Stimulated activated effector memory CD8-positive, alpha-beta T cell treated with anti-CD3 and anti-CD28 coated beads, Interleukin-12 subunit alpha, Interleukin-12 subunit beta, amount 100 ng/mL, for 72 hours (primary cell): ENCODE results near the gene PRKAR1B.

Source experiments
- ATAC-seq: fragments of 150-1000 bp; cut with Tn5 transposase; 2 replicates; pipeline ENCODE4 v1.10.0; 2021
- DNase-seq, 2 donors: peaks; one replicate each; pipeline ENCODE4 v3.0.0; 2021 to 2022; ENCODE audit warnings: low spot score in 2 of 2
- H3K27ac Mint-ChIP-seq: one replicate; pipeline ENCODE4 v1.8.0; 2022; ENCODE audit warnings: mild to moderate bottlenecking, mixed read lengths
- H3K36me3 Mint-ChIP-seq: one replicate; pipeline ENCODE4 v1.8.0; 2022; ENCODE audit warnings: mild to moderate bottlenecking, mixed read lengths
- H3K4me1 Mint-ChIP-seq: one replicate; pipeline ENCODE4 v1.8.0; 2022; ENCODE audit warnings: mixed read lengths
- H3K4me3 Mint-ChIP-seq: one replicate; pipeline ENCODE4 v1.8.0; 2022; ENCODE audit warnings: mild to moderate bottlenecking, mixed read lengths
- H3K9me3 Mint-ChIP-seq: one replicate; pipeline ENCODE4 v1.8.0; 2022; ENCODE audit warnings: mixed read lengths

The PRKAR1B gene

DNA sequence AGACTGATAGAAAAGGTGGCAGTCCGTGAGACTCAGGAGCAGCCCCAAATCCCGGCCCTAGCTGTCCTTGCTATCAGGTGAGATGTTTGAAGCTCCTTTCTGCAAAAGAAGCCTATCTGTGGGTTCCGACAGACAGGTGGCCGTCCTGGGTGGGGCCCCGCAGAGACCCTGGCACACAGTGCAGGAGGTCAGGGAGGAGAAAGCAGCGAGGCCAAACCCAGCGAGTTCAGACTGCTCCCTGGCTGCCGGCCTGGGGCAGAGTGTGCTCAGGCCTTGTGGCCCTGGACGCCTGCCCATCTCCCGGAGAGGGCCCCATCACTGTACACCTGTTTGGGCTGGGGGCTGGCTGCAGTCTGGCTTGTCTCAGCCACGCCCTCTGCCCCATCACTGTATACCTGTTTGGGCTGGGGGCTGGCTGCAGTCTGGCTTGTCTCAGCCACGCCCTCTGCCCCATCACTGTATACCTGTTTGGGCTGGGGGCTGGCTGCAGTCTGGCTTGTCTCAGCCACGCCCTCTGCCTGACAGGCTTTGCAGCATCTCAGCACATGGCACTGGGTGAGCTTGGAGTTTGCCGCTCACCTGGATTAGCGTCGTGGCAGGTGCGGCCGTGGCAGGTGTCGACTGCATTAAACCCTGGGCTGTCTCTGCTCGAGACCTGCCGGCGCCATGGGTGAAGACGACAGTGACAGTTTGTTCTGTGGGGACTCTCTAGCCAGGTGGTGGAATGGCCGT is 11.8 kb upstream of the PRKAR1B start:
- no peaks in the 10 kb centered on the region for H3K4me1 Mint-ChIP-seq
- no peak overlapping the region for H3K4me3 Mint-ChIP-seq
- no peak for DNase-seq
- no peak overlapping the region for H3K27ac Mint-ChIP-seq
- H3K9me3 Mint-ChIP-seq, result peaks cover 5% of the 10 kb centered on the region
- no peak for ATAC-seq
- H3K36me3 Mint-ChIP-seq, result peaks cover 20% of the 10 kb centered on the region

DNA sequence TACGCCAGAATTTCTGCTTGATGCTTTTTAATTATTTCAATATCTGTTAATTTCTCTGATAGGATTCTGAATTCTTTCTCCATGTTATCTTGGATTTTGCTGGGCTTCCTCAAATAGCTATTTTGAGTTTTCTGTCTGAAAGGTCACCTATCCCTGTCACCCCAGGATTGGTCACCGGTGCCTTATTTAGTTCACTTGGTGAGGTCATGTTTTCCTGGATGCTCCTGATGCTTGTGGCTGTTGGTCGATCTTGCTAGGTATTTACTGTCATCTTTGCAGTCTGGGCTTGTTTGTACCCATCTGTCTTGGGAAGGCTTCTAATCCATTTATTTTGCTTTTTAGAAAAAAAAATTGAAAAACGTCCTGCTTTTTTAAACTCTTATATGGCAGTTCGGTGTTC is 11.2 kb upstream of the PRKAR1B start:
- ATAC-seq, result no peak
- Mint-ChIP-seq H3K36me3 (peaks cover 16% of the 10 kb centered on the region), H3K4me3 (no peak overlapping the region), H3K9me3 (peaks cover 5% of the 10 kb centered on the region), H3K27ac (no peak overlapping the region), H3K4me1 (no peaks in the 10 kb centered on the region)
- no peak for DNase-seq

DNA sequence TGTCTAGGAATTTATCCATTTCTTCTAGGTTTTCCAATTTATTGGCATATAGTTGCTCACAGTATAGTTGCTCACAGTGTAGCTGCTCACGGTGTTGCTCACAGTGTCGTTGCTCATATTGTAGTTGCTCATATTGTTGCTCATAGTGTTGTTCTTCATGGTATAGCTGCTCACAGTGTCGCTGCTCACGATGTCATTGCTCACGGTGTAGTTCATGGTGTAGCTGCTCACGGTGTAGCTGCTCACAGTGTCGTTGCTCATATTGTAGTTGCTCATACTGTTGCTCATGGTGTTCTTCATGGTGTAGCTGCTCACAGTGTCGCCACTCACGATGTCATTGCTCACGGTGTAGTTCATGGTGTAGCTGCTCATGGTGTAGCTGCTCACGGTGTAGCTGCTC is 7.7 kb upstream of the PRKAR1B start:
- Mint-ChIP-seq H3K4me1 (no peaks in the 10 kb centered on the region), H3K27ac (no peak overlapping the region), H3K9me3 (peaks cover 5% of the 10 kb centered on the region), H3K36me3 (peaks cover 8% of the 10 kb centered on the region), H3K4me3 (no peak overlapping the region)
- DNase-seq, result no peak
- ATAC-seq, result no peak

DNA sequence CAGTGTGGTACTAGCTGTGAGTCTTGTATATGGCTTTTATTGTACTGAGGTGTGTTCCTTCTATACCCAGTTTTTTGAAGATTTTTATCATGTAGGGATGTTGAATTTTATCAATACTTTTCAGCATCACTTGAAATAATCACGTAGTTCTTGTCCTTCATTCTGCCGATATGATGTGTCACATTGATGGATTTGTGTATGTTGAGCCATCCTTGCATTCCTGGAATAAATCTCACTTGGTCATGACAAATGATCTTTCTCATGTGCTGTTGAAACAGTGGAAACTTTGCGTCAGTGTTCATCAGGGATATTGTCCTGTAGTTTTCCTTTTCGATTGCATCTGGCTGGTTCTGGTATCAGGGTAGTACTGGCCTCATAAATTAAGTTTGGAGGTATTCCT is 7.1 kb upstream of the PRKAR1B start:
- H3K36me3 Mint-ChIP-seq, result peaks cover 8% of the 10 kb centered on the region
- no peak for DNase-seq
- no peak for ATAC-seq
- H3K9me3 Mint-ChIP-seq, result peaks cover 5% of the 10 kb centered on the region
- H3K4me3 Mint-ChIP-seq, result no peak overlapping the region
- H3K27ac Mint-ChIP-seq, result no peak overlapping the region
- H3K4me1 Mint-ChIP-seq, result no peaks in the 10 kb centered on the region

DNA sequence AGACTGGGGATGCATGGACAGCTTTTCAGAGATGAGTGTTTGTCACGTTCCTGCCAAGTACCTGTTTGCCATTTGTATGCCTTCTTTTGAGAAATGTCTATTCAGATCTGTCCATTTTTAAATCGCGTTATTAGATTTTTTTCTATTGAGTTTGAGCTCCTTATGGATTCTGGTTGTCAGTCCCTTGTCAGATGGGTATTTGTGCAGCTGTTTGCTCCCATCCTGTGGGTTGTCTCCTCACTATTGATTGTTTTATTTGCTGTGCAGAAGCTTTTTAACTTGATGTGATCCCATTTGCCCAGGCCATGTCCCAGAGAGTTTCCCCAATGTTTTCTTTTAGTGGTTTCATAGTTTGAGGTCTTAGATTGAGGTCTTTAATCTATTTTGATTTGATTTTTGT is 5.5 kb upstream of the PRKAR1B start:
- Mint-ChIP-seq H3K27ac (no peak overlapping the region), H3K36me3 (peaks cover 13% of the 10 kb centered on the region), H3K9me3 (peaks cover 5% of the 10 kb centered on the region), H3K4me3 (no peak overlapping the region), H3K4me1 (peaks cover 12% of the 10 kb centered on the region)
- DNase-seq, result no peak
- ATAC-seq, result no peak

DNA sequence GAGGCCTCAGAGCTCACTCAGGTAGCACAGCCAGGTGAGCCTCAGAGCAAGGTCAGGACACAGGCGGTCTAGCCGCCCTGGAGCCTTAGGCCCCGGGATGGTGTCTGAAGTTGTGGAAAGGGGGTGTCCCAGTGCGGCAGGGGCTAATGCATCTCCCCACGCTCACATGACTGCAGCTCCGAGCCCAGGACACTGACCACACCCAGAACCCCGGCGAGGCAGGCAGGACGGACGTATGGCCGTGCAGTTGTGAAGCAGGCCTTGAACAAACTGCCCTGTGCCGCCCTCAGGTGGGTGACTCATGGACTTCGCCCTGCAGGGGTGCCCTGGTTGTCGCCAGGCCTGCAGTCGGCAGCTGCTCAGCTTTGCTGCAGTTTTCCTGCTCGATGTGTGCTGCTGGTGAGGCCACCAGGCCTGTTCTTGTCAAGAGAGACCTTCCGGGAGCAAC is 5.0 kb upstream of the PRKAR1B start:
- Mint-ChIP-seq H3K36me3 (peaks cover 13% of the 10 kb centered on the region), H3K9me3 (peaks cover 5% of the 10 kb centered on the region), H3K27ac (no peak overlapping the region), H3K4me3 (no peak overlapping the region), H3K4me1 (peaks cover 14% of the 10 kb centered on the region)
- no peak for ATAC-seq
- no peak for DNase-seq

DNA sequence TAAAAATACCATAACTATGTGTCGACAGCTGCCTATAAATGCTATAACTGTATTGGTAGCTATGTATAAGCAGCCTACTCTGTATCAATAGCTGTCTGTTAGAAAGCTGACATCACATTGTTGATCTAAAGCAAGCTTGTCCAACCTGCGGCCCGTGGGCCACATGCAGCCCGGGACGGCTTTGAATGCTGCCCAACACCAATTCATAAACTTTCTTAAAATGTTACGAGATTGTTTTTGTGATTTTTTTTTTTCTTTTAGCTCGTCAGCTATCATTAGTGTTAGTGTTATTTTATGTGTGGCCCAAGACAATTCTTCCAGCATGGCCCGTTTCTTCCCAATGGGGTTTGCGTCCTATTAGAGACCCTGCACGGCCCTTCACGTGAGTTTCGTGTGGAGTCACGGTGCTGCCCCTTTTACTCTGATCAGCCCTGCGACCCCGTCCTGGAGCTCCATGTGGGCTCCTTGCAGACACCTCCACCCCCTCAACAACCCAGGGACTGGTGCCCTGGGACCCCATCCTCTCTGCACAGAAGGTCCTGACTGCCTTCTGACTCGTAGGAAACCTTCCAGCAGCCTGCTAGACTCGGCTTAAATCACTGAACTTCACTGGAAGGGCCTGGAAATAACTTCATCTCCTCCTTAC is 4.5 kb upstream of the PRKAR1B start:
- ATAC-seq (no peak), DNase-seq (no peak)
- peaks cover 13% of the 10 kb centered on the region for H3K36me3 Mint-ChIP-seq
- no peak overlapping the region for H3K27ac Mint-ChIP-seq
- H3K9me3 Mint-ChIP-seq, result peaks cover 5% of the 10 kb centered on the region
- peaks cover 14% of the 10 kb centered on the region for H3K4me1 Mint-ChIP-seq
- no peak overlapping the region for H3K4me3 Mint-ChIP-seq

DNA sequence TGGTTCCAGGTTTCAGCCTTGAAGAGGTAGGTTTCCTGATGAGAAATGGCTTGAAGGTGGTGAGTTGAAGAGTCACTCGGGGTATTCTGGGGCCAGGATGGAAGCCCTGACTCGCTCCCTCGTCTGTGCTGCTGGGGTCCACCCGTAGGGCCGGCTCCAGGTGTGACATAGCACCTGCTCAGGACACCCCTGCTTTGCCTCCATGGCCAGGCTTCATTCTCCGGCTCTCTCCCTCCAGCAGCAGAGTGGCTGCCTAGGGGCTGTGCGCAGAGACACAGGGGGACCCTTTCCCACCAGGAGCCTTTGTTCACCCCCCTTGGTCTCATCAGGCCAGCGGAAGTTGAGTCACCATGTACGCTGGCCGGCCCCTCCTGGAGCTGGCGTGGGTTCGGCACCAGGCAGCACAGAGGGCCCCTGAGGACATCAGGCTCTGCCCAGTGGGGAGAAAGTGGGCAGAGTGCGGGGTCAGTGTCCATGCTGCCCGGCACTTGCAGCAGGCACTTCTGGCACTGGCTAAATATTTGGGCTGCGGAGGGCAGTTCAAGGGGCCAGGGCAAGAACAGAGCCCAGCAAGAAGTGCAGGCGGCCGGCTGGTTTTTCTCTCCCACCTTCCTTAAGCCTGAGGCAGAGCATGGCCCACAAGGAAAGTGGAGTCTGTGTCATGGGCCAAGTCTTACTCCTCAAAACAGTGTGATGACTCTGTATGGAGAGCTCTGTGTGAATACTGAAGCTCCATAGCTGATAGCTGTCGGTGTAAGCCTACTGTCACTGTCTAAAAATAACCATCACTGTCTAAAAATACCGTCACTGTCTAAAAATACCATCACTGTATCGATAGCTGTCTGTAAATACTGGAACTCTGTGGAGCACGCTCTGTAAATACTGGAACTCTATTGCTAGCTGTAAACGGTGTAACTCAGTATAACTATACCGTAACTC is 3.7 kb upstream of the PRKAR1B start:
- Mint-ChIP-seq H3K27ac (no peak overlapping the region), H3K36me3 (peaks cover 13% of the 10 kb centered on the region), H3K4me1 (peaks cover 18% of the 10 kb centered on the region), H3K4me3 (no peak overlapping the region), H3K9me3 (peaks cover 5% of the 10 kb centered on the region)
- DNase-seq (no peak), ATAC-seq (no peak)

DNA sequence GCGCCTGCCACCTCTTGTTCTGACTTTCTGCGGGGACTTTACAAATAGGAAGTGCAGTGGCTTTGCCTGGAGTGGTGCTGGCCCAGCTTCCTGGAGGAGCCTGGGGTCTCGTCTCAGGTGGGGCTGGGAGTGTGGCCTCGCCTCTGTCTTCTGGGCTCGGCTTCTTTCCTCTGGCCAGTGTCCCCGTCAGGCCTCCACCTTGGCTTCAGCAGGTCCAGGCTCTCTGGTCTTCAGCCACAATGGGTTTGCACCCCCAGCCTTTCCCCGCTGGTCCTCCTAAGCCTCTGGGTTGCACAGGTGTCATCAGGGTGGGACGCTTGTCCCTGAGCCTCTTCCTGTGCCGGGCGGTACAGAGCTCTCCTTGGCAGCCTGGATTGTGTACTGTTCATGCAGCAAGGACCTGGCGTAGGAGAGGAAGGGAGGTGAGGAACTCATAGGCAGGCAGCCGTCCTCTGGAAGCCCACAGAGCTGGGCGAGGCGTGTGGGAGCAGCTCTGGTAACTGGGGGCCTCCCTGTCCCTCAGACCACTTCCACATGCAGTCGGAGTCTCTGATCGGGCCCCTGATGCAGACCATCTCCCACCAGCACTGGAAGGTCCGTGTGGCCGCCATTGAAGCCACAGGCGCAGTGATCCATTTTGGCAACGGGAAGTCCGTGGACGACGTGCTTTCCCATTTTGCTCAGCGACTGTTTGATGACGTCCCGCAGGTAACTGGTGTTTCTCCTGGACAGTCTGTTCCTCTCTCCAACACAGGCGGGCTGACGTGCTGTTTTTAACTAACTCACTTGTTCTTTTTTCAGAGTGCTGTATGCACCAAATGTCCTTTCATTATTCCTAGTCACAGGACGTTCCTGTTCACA is 2.3 kb upstream of the PRKAR1B start:
- DNase-seq (no peak), ATAC-seq (no peak)
- Mint-ChIP-seq H3K4me3 (peak overlapping the region; percentile 80), H3K36me3 (peaks cover 15% of the 10 kb centered on the region), H3K27ac (no peak overlapping the region), H3K9me3 (peaks cover 3% of the 10 kb centered on the region), H3K4me1 (peaks cover 24% of the 10 kb centered on the region)

DNA sequence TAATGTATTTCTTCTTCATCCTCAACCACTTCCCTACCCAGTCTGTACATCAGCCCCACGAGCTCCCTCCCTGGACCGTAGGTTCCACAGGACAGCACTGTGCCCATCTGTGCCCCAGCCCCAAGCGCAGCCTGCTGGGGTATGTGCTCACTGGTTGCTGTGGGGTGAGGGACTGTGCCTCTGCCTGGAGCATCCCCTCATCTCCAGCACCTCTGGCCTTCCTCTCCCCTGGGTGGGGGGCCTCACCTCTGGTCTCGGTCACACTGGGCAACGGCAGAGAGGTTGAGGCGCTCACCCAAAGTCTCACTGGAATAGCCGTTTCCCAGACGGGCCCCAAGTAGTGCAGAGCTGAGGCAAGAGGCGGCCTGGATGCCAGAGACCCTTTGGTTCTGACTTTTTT is 1.5 kb upstream of the PRKAR1B start:
- DNase-seq (no peak), ATAC-seq (no peak)
- Mint-ChIP-seq H3K9me3 (no peaks in the 10 kb centered on the region), H3K27ac (no peak overlapping the region), H3K4me1 (peaks cover 24% of the 10 kb centered on the region), H3K36me3 (peaks cover 23% of the 10 kb centered on the region), H3K4me3 (peak overlapping the region; percentile 80)

DNA sequence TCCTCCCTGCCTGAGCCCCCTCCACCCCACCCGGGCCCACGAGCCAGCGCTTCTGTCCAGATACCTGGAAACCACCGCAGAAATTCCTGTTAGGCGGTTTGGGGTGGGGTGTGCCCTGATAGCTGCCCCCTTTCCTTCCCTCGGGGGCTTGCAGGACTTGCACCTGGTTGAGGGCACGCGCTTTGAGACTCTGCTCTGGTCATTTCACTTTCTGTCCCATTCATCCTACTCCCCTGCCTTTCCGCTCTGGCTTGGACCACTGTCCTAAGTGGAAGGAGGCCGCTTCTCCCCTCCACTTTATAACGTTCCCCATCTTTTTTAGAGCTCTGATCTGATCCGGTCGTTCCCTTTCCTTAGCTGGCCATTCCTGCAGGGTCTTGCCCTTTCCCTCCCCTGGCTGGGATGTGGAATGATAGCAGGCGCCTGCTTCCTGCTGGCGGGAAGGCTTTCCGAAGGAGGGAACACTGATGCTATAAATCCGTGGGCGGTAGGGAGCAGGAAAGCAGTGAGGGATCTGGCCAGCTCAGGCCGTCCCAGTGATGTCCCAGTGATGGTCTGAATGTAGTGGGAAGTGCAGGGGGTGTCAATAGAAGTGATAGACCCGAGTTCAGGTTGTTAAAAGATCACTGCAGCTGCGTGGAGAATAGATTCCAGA is 852 bp upstream of the PRKAR1B start:
- H3K4me1 Mint-ChIP-seq, result peaks cover 24% of the 10 kb centered on the region
- DNase-seq, result no peak
- peak overlapping the region; percentile 87 for H3K27ac Mint-ChIP-seq
- no peak for ATAC-seq
- no peaks in the 10 kb centered on the region for H3K9me3 Mint-ChIP-seq
- H3K36me3 Mint-ChIP-seq, result peaks cover 19% of the 10 kb centered on the region
- H3K4me3 Mint-ChIP-seq, result peak overlapping the region; percentile 80

DNA sequence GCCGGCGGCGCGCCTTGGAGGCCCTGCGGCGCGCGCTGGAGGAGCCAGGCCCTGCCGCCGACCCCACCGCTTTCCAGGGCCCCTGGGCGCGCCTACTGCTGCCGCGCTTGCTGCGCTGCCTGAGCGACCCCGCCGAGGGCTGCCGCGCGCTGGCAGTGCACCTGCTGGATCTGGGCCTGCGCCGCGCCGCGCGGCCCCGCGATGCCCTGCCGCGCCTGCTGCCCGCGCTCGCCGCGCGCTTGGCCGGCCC is 302 bp downstream of the PRKAR1B start:
- DNase-seq, result no peak
- ATAC-seq, result peak; percentile 40
- Mint-ChIP-seq H3K4me1 (peaks cover 24% of the 10 kb centered on the region), H3K9me3 (no peaks in the 10 kb centered on the region), H3K27ac (no peak overlapping the region), H3K36me3 (peaks cover 16% of the 10 kb centered on the region), H3K4me3 (peak overlapping the region; percentile 72)

DNA sequence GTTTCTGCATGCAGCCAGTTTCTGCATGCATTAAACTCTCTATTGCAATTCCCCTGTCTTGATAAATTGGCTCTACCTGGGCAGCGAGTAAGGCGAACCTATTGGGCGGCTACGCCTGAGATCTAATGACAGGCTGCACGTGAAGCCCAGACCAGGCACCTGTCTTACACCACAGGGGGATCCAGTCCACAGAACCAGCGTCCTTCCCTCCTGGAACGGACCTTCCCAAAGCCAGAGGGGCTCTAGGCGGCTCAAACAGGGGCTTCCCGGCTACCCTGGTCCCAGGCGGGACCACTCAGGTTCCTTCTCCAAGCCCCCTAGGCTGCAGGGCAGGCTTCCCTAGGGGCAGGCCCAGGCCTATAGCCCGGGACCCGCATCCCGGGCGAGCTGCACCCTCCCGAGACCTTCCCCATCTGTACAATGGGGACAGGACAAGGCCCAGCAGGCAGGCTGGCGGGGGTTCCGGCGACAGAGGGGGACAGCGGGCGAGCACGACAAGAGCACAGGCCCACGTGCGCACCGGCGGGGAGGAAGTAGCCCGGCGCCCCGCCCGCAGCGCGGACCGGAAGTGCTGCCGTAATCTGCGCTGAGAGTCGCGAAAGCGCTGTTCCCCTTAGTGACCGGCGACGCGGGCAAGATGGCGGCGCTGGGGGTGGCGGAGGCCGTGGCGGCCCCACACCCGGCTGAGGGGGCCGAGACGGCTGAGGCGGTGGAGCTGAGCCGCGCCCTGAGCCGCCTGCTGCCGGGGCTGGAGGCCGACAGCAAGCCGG is 812 bp downstream of the PRKAR1B start, which contains the start of gene DNAAF5:
Gene DNAAF5, plus strand, starts transcription at position 616 of the 770 bp plus-strand sequence. Its CDS starts 22 bp downstream, at position 638.
- Mint-ChIP-seq H3K27ac (peak within 1 kb of the TSS; percentile 87), H3K4me1 (peaks cover 24% of the 10 kb centered on the region), H3K36me3 (peaks cover 16% of the 10 kb centered on the region), H3K4me3 (peak within 1 kb of the TSS; percentile 80), H3K9me3 (no peaks in the 10 kb centered on the region)
- peak; percentile 59 to 91 for DNase-seq
- ATAC-seq, result peak; percentile 95
